ENCODE results near the gene RIN3. TPM values are rescaled to one million over a fixed set of nuclear protein-coding genes. Genes with fewer than 3 reads are reported as not detected.
A peak's percentile ranks its signal among the peaks of the same experiment; 100 is the strongest.

Gene RIN3, protein sequence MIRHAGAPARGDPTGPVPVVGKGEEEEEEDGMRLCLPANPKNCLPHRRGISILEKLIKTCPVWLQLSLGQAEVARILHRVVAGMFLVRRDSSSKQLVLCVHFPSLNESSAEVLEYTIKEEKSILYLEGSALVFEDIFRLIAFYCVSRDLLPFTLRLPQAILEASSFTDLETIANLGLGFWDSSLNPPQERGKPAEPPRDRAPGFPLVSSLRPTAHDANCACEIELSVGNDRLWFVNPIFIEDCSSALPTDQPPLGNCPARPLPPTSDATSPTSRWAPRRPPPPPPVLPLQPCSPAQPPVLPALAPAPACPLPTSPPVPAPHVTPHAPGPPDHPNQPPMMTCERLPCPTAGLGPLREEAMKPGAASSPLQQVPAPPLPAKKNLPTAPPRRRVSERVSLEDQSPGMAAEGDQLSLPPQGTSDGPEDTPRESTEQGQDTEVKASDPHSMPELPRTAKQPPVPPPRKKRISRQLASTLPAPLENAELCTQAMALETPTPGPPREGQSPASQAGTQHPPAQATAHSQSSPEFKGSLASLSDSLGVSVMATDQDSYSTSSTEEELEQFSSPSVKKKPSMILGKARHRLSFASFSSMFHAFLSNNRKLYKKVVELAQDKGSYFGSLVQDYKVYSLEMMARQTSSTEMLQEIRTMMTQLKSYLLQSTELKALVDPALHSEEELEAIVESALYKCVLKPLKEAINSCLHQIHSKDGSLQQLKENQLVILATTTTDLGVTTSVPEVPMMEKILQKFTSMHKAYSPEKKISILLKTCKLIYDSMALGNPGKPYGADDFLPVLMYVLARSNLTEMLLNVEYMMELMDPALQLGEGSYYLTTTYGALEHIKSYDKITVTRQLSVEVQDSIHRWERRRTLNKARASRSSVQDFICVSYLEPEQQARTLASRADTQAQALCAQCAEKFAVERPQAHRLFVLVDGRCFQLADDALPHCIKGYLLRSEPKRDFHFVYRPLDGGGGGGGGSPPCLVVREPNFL
- total RNA-seq = 10 to 100 TPM; 22.9 to 26.3 TPM
- long read RNA-seq, partial matches to known transcripts = 8 of 11 reads
- long read RNA-seq, other reads (novel, unspliced or antisense) = 3 of 11 reads

DNA sequence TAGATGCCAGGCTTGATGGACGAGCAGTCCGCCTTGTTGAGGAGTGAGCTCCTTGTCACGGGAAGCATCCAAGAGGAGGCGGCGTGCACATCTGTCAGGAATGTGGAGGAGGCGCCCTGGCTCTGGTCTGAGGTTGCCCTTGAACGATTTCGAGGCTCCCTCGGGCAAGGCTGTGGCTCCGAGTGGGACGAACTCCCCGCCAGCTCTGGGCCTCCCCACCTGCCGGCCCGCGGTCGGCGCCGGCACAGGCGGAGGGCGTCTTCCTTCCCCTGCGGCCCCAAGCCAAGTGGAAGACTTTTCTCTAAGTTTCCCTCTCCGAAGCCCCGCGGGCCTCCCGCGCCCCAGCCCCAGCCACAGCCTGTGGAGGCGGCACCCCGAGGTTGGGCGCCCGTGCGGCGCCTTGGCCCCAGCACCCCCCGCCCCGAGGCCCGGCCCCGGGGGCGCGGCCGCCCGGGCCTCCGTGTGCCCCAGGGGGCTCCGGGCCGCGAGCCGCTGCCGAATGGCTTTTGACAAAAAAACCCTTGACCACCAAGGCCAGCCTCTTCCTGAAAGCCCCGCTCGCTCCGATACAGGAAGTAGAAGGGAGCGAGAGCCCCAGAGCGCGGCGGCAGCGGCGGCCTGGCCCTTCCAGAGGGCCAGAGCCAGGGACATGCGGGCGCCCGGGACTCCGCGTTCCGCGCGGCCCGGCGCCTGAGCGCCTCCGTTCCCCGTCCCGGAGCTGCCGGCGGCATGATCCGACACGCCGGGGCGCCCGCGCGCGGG lies at the start of gene RIN3:
Gene RIN3 (plus strand): TSS at position 578 of the 762 bp plus-strand sequence. CDS start 152 bp downstream, at position 730.
- peak; percentile 63 for ATAC-seq
- intact Hi-C loops (cut with DNase I, micrococcal nuclease) = no loop called here

GRCh38 chr14:92464156-92464555 lies 49.4 kb upstream of the RIN3 start:
- peak in 1 of 2 donors; percentile 9 for DNase-seq
- intact Hi-C loops (cut with DNase I, micrococcal nuclease) = no loop called here
- no peak for ATAC-seq

More for the DNA sequence above, at the start of gene RIN3:
- peak in 1 of 2 donors; percentile 66 for DNase-seq

DNA sequence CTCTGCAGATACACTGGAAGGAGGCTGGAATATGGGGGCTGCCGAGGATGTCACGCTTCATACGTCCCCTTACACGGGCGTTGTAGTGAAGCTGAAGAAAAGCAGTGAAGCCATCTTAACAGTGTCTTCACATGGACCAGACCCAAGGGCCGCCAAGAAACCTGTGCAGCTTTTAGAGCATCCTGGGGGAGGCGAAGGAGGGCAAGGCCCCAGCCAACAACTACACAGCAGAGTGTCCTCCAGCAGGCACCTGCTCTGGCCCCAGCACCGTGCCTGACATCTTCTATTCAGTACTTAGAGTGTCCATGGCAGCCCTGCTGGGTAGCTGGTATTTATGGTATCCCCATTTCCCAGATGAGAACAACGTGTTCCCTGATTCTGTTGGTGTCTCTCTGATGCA lies 48.9 kb upstream of the RIN3 start:
- intact Hi-C loops (cut with DNase I, micrococcal nuclease) = no loop called here
- DNase-seq = peak in 1 of 2 donors; percentile 12
- ATAC-seq = no peak

DNA sequence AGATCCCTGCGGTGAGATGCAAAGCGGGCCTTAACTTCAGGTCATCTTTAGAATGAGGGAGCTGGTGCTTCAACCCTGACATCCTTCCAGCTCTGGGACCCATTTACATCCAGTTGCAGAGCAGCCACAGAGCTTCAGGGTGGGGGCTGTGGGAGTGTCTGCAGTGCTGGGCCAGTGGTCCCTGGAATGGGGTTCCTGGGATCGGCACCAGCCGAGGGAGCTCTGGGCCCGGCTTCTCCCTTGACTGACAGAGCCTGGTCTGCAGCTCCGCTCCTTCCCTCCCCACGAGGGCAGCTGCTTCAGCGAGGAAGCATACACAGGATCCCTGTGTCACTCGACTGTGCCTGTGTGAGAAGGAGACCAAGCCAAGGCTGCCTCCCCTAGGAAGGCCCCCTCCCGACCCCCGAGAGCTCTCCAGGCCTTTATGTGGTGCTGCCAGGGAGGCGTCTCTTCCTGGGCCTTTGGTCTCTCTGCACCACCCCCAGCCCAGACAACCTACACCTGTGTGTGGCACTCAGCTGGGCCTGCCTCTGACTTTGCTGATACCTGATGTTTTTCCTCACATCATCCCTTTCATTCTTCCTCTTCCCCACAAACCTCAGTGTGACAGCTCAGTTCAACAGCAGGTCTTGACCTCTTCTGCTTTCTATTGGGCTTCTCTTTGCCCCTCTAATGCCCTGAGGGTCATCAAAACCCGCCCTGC lies 48.1 kb upstream of the RIN3 start:
- ATAC-seq (no peak), DNase-seq (peak in 1 of 2 donors; percentile 11)
- intact Hi-C loops (cut with DNase I, micrococcal nuclease) = no loop called here

- DNase-seq (peak in 1 of 2 donors; percentile 16), ATAC-seq (no peak)
- intact Hi-C loops (cut with DNase I, micrococcal nuclease) = no loop called here
Measured at GRCh38 chr14:92466059-92466458, 47.5 kb upstream of the RIN3 start.

- DNase-seq (no peak), ATAC-seq (no peak)
- intact Hi-C loops (cut with DNase I, micrococcal nuclease) = no loop called here
Measured at GRCh38 chr14:92469515-92469914, 44.1 kb upstream of the RIN3 start.

GRCh38 chr14:92470215-92470614 lies 43.4 kb upstream of the RIN3 start:
- intact Hi-C loops (cut with DNase I, micrococcal nuclease) = no loop called here
- no peak for ATAC-seq
- DNase-seq = no peak

- peak in 1 of 2 donors; percentile 4 for DNase-seq
- intact Hi-C loops (cut with DNase I, micrococcal nuclease) = no loop called here
- no peak for ATAC-seq
Measured at GRCh38 chr14:92470811-92471210, 42.8 kb upstream of the RIN3 start.

- DNase-seq (peak in 1 of 2 donors; percentile 31), ATAC-seq (peak; percentile 99)
- intact Hi-C loops (cut with DNase I, micrococcal nuclease) = no loop called here
Measured at GRCh38 chr14:92471919-92472318, 41.7 kb upstream of the RIN3 start.

- DNase-seq (no peak), ATAC-seq (no peak)
Measured at GRCh38 chr14:92472860-92473259, 40.7 kb upstream of the RIN3 start.

GRCh38 chr14:92473261-92473968 lies 40.2 kb upstream of the RIN3 start:
- DNase-seq (no peak), ATAC-seq (no peak)
- intact Hi-C loops (cut with DNase I, micrococcal nuclease) = no loop called here

More at GRCh38 chr14:92472860-92473259, 40.7 kb upstream of the RIN3 start:
- intact Hi-C loops (cut with DNase I, micrococcal nuclease) = no loop called here

DNA sequence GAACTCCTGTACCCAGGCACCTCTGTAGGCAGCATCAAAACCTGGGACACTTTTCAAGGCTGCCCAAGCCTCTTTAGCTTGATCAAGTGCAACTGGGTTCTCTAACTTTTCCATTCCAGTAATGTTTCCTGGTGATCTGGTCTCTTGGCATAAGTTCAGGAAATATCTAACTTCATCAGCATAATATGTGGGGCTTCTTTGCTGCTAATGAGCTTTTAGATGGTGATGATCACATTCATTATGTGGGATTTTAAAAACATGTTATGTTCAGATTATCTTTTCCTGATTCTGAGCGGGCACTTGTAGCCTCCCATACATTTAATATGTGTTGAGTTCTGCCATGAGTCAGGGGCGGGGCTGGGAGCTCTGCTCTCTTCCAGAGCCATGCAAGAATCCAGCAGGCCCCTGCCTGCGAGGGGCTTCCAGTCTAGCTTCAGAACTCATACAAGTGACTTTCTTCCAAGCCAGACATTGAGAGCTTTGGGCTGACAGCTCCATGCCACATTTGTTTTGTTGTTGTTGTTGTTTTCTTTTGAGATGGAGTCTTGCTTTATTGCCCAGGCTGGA lies 39.5 kb upstream of the RIN3 start:
- peak in 1 of 2 donors; percentile 17 for DNase-seq
- intact Hi-C loops (cut with DNase I, micrococcal nuclease) = no loop called here
- no peak for ATAC-seq

- DNase-seq = no peak
- ATAC-seq = no peak
- intact Hi-C loops (cut with DNase I, micrococcal nuclease) = no loop called here
Measured at GRCh38 chr14:92475037-92475436, 38.5 kb upstream of the RIN3 start.

DNA sequence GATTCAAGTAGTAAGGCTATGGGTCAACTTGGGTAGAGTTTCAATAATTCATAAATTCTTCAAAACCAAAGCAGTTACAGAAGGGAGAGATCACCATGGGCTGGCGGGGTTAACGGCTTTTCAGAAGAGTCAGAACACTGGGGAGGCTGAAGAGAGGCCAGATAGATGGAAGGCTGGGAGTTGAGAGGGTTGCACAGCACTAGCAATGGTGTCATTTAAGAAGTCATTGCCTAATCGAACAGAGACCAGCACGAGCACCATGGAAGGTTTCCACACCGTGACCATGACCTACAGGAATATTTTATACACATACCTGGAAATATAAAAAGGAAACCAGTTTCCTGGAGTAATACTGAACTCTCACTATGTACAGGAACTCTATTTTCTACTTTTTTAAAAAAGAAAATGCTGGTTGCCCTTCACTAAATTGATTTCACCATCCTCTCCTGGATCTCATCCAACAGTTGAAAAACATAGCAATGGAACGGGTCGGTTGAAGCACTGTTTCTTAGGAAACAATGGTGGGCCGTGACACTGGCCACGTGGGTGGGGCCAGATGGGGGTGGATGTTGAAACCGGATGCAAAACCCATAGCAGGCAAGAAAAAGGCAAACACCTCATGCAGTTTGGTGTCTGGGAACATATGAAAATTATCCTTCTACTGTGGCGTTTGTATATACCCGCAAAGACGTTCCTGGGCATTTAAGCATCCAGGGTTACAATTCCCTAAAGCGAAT lies 38.0 kb upstream of the RIN3 start:
- DNase-seq = peak in 1 of 2 donors; percentile 28
- intact Hi-C loops (cut with DNase I, micrococcal nuclease) = no loop called here
- ATAC-seq = no peak

- ATAC-seq (no peak), DNase-seq (no peak)
- intact Hi-C loops (cut with DNase I, micrococcal nuclease) = no loop called here
Measured at GRCh38 chr14:92480856-92481255, 32.7 kb upstream of the RIN3 start.

- DNase-seq = peak in 1 of 2 donors; percentile 10
- ATAC-seq = no peak
- intact Hi-C loops (cut with DNase I, micrococcal nuclease) = no loop called here
Measured at GRCh38 chr14:92481386-92481785, 32.2 kb upstream of the RIN3 start.

Data from left colon (tissue), 2 donors.